GM18909 (cell line): ENCODE measurements around the gene SLC25A38.
"Not testable (repeated sequence)": the region's sequence is repeated elsewhere in the genome, so short reads cannot be mapped to it uniquely, and the experiment has no call there.

Source experiments
- ATAC-seq: cut with Tn5 transposase; IDR thresholded peaks from one replicate; pipeline ENCODE4 v1.9.1; 2021; ENCODE audit warnings: mild to moderate bottlenecking; ENCODE audit not compliant: unreplicated experiment, poor library complexity

The SLC25A38 gene, protein sequence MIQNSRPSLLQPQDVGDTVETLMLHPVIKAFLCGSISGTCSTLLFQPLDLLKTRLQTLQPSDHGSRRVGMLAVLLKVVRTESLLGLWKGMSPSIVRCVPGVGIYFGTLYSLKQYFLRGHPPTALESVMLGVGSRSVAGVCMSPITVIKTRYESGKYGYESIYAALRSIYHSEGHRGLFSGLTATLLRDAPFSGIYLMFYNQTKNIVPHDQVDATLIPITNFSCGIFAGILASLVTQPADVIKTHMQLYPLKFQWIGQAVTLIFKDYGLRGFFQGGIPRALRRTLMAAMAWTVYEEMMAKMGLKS

DNA sequence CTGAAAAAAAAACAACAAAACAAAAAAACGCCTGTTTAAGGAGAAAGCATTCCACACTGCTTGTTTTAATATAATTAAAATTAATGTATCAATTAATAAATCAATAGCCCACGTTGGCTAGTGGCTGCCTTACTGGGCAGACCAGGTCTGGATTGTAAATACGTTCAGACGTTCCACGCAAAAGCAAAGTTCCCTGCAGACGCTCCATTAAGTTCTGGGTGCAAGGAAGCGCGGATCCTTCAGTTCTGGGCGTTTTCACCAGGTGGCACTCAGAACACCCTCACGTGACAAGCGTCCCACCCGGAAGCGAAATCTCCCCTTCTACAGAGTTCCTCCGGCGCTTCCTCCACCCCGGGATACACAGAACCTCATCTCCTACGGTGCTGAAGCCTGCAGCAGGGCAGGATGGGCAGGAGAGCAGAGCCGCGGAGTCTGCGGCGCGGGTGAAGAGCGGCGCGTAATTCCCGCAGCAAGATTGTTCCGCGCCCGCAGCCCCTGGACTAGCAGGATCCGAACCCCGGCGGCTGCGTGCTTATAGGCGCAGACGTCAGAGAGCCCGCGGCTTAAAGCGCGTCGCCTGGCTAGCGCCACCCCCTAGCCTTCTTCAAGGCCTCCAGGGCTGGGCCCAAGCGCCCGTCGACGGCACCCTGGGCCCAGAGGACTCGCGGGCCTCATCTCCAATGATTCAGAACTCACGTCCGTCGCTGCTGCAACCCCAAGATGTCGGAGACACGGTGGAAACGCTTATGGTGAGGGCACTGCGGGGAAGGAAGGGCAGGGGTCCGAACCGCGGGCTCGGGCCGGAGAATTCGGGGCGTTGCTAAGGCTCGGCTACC, at the start of gene SLC25A38:
Gene SLC25A38 (plus strand): TSS at position 326 of the 836 bp plus-strand sequence. CDS start 355 bp downstream, at position 681.
- ATAC-seq: peak; percentile 73

DNA sequence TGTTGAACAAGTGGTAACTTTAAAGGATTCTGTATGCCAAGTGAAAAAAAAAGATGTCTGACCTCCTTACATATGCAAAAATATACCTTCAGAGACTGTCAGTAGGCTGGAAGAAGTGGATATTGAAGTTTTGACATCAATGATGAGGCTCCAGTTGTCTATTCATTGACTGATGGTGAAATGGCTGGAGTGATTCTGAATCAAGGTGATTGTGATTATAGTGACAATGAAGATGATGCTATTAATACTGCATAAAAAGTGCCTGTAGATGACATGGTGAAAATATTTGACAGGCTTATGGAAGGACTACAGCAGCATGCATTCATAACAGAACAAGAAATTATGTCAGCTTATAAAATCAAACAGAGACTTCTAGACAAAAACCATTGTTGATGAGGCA, 49.6 kb upstream of the SLC25A38 start:
- no peak for ATAC-seq

DNA sequence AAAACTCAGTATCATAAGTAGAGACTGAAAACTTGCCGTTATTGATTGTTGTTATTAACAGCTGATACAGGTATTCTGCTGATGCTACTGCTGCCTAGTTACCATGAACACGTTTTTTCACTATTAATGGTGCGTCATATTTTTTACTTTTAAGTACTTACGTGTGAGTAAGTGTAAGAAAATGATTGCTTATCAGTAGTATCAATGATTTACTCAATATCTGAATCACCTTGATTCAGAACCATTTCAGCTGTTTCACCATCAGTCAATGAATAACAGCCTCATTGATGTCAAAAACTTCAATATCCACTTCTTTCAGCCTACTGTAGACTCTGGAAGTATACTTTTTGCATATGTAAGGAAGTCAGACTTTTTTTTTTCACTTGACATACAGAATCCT, 49.0 kb upstream of the SLC25A38 start:
- ATAC-seq: no peak

DNA sequence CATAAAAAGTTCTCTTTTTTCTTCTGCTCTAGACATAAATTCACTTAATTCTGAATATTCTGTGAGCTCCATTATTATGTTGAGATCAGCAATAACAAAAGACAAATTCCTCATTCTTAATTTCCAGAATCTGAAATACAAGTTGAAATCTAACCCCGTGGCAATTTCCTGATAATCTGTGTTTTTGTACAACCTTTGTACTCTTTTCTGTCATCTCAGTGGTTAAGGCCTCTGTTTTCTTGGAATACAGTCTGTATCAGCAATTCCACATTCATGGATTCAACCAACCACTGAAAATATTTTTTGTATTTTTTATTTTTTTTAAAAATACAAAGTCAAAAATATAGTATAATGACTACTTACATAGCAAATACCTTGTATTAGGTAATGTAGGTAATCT, 45.0 kb upstream of the SLC25A38 start:
- ATAC-seq: no peak

DNA sequence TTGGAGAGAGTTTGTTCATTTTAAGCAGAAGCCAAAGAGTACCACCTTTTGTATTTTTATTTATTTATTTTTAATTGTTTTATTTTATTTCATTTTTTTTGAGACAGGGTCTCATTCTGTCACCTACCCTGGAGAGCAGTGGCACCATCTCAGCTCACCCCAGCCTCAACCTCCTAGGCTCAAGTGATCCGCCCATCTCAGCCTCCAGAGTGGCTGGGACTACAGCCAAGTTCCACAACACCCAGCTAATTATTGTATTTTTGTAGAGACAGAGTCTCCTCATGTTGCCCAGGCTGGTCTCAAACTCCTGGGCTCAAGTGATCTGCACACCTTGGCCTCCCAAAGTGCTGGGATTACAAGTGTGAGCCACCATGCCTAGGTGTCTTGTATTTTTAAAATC, 44.1 kb upstream of the SLC25A38 start:
- ATAC-seq: no peak

DNA sequence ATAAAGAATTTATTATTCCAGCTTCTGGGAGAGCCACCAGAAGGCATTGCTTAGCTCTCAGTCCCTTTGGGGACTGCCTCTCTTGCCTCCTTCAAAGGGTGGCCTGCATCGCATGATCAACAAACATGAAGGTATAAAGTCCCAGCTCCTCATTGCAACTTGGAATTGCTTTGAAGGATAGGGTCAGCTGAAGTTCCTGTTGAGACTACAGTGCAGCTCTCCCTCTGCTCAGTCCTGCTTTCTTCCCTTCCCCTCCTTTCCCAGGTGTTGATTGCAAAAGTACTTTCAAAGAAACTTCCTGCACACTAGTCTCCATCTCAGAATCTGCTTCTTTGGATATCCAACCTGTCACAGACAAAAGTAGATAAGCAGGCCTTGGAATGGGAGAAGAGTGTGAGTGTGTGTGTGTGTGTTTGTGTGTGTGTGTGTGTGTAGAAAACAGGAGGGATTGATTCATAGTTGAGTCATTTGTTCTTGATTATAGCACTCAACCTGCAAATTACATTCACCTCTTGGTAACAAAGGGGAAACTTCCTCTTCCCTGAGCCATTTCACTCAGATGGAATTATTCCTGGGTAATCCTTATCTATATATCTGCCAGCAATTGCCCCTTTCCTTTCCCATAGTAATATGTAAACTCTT, 40.0 kb upstream of the SLC25A38 start:
- ATAC-seq: no peak

DNA sequence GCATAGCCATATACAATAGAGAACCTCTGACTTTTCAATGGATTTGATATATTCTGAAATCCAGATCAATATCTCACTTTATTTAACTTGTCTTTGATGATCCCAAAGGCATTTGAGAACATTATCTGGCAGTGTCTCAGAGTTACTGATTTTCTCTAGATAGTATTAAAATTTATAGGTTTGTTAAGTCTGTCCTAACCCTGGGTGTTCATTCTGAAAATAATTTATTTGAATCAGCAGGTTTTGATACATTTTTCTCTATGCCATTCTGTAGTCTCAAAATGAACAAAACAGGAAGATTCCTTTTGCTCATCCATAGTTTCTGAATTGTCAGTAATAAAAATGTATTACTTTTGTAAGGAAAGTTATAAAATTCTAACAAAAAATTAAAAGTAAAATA, 39.4 kb upstream of the SLC25A38 start:
- no peak for ATAC-seq

DNA sequence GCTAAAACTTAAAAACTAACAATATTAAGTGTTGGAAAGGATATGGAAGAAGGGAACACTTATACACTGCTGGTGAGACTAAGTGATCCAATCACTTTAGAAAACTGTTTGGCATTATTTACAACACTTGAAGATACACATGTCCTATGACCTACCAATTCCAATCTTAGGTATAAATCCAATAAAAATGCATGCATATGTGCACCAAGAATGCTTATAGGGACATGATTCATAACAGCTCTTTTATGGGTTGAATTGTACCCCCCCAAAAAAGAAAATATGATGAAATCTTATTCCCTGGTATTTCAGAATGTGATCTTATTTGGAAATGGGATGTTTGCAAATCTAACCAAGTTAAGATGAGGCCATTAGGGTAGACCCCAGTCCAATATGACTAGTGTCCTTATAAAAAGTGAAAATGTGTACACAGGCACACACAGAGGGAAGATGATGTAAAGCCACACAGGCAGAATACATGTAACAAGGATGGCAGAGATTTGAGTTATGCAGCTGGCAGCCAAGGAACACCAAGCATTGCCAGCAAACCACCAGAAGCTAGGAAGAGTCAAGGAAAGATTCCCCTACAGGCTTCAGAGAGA, 38.3 kb upstream of the SLC25A38 start:
- no peak for ATAC-seq

DNA sequence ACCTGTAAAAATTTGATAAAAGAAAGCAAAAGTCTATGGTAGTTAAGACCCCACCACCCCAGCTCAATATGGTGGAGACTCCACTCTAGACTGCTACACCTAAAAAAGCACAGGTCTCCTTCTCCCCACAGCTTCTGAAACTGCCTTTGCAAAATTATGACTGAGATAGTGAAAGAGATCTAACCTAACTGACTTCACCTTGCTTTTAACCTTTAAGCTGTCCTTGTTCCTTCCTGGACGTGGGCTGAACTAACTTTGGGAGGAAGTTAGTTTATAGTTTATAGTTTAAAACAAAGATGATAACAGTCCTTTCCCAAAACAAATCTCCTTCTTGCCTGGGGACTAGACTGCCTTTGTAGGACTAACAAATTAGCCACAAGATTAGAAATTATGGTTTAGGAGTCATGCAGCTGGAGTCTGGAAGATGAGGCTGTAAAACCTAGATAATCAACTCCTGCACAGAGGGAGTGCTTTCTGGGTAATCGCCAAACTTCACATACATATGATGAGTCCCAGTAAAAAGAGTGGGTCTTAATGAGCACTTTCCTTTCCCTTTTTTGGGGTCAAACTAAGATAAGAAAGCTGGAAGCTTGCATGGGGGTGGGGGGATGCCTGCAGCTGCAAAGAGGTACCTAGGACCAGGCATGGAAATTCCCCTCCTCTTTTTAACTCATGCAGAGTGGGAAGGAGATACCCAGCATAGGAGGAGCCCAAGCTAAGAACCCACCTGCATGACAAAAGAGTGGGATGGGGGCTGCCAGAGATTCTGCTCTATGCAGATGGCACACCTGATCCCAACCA, 36.2 kb upstream of the SLC25A38 start:
- ATAC-seq: peak; percentile 78

DNA sequence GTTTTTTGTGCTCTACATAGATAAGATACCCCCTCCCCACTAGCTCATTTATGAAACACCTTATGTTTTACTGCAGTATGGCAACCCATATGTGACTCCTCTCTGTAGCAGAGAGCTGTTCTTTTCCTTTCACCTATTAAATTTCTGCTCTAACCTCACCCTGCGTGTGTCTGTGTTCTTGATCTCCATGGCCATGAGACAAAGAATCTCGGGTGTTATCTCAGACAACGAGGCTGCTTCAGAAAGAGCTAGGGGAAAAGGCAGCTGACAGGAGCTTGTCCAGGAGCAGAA, 35.6 kb upstream of the SLC25A38 start:
- no peak for ATAC-seq

DNA sequence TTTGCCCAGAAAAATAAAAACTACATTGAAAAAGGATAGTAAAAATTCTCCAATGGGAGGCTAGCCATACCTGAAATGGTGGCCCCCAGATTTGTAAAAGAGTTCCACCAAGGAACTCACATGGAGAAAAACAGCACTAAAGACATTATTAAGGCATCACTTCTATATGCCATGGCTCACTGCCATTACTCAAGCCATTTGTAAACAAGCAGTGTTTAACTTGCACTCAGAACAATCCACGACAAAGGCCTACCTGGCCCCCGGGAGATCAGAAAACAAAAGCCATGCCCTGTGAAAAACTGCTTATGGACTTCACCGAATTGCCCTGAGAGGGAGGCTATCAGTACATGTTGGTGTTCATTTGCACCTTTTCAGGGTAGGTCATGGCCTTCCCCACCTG, 34.1 kb upstream of the SLC25A38 start:
- ATAC-seq: no peak

DNA sequence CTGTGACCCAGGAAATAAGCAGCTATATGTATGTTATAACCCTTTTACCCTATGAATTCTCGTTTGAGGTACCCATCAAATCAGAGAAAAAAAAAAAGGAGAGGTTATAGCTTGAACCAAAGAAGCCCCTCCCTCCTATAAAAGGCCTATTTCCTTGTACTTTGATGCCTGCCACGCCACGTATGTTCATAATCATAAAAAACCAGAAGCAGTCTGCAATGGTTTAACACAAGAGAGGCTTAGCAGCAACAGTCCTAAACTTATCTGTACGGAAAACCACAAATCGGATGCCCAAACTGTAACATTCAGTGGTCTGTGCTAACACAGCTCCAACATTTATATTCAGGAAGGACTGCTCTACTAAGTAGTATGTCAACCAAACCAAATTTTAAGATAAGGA, 32.5 kb upstream of the SLC25A38 start:
- ATAC-seq: no peak

DNA sequence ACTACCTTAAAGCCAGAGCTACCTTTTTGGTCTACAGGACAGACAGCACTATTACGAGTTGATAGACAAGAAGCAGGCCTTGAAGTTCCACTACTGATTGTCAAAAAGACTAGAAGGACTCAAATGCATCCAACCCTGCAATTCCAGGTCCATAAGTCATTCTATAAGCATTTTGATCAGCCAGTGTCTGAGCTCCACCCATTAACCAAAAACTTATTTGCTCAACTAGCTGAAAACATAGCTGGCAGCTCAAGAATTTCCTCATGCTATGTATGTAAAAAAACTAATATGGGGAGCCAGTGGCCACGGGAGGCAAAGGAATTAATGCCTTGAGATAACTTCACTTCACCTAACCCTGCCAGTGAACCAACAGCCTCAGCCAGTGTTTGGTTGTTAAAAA, 32.0 kb upstream of the SLC25A38 start:
- ATAC-seq: not testable (repeated sequence)

DNA sequence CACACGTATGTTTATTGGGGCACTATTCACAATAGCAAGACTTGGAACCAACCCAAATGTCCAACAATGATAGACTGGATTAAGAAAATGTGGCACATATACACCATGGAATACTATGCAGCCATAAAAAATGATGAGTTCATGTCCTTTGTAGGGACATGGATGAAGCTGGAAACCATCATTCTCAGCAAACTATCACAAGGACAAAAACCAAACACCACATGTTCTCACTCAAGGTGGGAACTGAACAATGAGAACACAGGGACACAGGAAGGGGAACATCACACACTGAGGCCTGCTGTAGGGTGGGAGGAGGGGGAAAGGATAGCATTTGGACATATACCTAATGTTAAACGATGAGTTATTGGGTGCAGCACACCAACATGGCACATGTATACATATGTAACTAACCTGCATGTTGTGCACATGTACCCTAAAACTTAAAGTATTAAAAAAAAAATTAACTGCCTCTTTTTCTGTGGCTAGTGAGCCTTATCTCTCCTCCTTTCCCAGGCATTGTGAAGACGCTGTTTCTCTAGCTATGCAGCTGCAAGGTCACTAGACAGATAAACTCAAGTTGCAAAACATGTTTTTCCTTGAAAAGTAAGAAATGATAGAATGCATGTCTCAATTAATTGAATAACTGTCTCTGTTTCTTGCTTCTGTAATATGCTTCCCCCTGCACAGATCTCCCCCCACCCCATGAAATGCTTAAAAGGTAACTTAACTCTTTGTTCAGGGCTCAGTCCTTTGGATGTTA, 29.8 kb upstream of the SLC25A38 start:
- ATAC-seq: not testable (repeated sequence)

DNA sequence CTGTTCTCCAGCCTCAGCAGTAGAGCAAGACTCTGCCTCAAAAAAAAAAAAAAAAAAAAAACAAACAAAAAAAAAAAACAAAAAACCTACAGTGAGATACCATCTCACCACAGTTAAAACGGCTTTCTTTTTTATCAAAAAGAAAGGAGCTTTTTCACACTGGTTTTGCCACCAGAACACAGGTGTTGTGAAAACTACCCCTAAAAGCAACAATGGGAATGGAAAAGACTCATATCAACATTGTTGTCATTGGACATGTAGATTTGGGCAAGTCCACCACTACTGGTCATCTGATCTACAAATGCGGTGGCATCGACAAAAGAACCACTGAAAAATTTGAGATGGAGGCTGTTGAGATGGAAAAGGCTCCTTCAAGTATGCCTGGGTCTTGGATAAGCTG, 24.8 kb upstream of the SLC25A38 start:
- no peak for ATAC-seq

DNA sequence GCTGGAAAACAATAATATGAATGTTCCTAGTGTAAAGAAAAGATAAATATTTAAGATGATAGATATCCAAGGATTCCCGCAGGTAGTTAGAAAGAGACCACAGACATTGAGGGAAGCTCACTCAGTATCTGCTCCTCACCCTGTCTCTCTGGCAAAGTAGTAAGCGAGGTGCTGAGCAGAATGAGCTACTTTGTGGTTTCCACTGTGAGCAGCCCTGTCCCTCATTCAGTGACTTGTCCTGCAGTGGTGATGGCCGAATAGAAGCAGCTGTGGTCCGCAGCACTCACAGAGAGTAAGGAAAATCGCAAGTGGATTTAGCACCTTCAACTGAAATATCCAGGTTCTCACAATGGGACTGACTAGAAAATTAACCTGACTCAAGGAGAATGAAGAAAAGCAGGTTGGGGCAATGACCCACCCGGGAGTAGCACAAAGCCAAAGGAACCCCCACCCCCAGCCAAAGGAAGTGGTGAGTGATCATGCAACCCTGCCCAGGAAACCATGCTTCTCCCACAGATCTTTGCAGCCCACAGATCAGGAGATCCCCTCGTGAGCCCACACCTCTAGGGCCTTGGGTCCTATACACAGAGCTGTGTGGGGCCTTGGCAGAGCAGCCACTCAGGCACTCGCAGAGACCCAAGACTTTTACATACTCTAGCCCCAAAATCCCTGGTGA, 21.8 kb upstream of the SLC25A38 start:
- ATAC-seq: peak; percentile 76

DNA sequence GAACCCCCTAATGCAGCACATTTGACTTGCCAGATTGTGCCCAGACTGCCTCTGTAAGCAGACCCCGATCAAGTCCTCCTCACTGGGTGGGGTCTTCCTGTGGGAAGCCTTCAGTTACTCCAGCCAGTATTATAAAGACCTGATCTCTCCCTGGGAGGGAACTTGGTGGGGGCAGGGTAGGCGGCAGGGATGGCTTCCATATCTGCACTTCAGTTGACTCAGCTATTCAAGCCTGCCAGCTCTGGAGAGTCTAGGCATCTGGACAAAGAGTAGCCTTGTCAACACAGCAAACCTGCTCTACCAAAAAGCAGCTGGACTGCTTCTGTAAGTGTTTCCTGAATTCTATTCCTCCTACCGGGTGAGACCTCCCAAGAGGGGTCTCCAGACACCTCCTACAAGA, 21.0 kb upstream of the SLC25A38 start:
- no peak for ATAC-seq

DNA sequence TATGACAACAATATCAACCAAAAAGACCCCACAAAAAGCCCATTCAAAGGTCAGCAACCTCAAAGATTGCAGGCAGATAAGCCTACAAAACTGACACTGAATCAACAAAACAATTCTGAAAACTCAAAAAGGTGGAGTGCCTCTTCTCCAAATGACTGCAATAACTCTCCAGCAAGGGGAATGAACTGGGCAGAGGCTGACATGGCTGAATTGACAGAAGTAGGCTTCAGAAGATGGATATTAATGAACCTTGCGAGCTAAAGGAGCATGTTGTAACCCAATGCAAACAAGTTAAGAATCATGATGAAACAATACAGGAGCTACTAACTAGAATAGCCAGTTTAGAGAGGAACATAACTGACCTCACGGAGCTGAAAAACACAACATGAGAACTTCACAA, 20.4 kb upstream of the SLC25A38 start:
- no peak for ATAC-seq

DNA sequence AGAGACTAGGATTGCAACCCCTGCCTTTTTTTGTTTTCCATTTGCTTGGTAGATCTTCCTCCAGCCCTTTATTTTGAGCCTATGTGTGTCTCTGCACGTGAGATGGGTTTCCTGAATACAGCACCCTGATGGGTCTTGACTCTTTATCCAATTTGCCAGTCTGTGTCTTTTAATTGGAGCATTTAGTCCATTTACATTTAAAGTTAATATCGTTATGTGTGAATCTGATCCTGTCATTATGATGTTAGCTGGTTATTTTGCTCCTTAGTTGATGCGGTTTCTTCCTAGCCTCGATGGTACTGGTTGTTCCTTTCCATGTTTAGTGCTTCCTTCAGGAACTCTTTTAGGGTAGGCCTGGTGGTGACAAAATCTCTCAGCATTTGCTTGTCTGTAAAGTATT, 12.7 kb upstream of the SLC25A38 start:
- not testable (repeated sequence) for ATAC-seq
